H1 (cell line): Measurements from ENCODE around the gene DSC3. TPM values are rescaled to one million over a fixed set of nuclear protein-coding genes. Genes with fewer than 3 reads are reported as not detected.

Source experiments
- CTCF ChIA-PET: fragments of 300-600 bp; sonication (Branson Sonifier 250); formaldehyde crosslinking; loops from one replicate; lab custom pipeline; 2021; ENCODE audit not compliant: partially characterized antibody; lab: Charles Lee
- POLR2A ChIA-PET: fragments of 300-600 bp; sonication (Branson Sonifier 250); formaldehyde crosslinking; loops from one replicate; lab custom pipeline; 2021; ENCODE audit warnings: inconsistent platforms; ENCODE audit not compliant: partially characterized antibody; lab: Charles Lee
- DNase-seq, 2 experiments: peaks; one replicate each; pipeline versions ENCODE4 v3.0.0 to v3.0.0-alpha.2; 2010 to 2022; ENCODE audit warnings: low spot score in 2 of 2, low read depth in 1 of 2, mixed read lengths in 1 of 2
- FAIRE-seq: peaks from 2 replicates; lab custom pipeline; 2011; peaks lifted over from hg19 to GRCh38; lab: Jason Lieb, UNC
- H2AFZ ChIP-seq: 2 replicates; pipeline ENCODE4 v1.8.1; 2012; ENCODE audit warnings: low read length, inconsistent platforms
- H2AK5ac ChIP-seq: 2 replicates; pipeline ENCODE4 v1.6.1; 2013; ENCODE audit warnings: low read depth, low read length
- H2BK120ac ChIP-seq: replicated peaks from 2 replicates; pipeline ENCODE3; 2013; ENCODE audit warnings: low read depth, low read length, inconsistent platforms
- H2BK12ac ChIP-seq: 2 replicates; pipeline ENCODE4 v1.6.1; 2013; ENCODE audit warnings: low read depth, low read length
- H2BK15ac ChIP-seq: 2 replicates; pipeline ENCODE4 v1.6.1; 2013; ENCODE audit warnings: low read length
- H2BK20ac ChIP-seq: 2 replicates; pipeline ENCODE4 v1.6.1; 2013; ENCODE audit warnings: low read length
- H2BK5ac ChIP-seq: 2 replicates; pipeline ENCODE4 v1.6.1; 2013; ENCODE audit warnings: low read depth, low read length
- H3K14ac ChIP-seq: 2 replicates; pipeline ENCODE4 v1.6.1; 2013; ENCODE audit warnings: inconsistent platforms; ENCODE audit not compliant: insufficient read length
- H3K18ac ChIP-seq: 2 replicates; pipeline ENCODE4 v1.6.1; 2013; ENCODE audit warnings: low read length; ENCODE audit errors: extremely low read depth
- H3K23ac ChIP-seq: 2 replicates; pipeline ENCODE4 v1.6.1; 2013; ENCODE audit warnings: inconsistent platforms; ENCODE audit not compliant: insufficient read length
- H3K23me2 ChIP-seq: 2 replicates; pipeline ENCODE4 v1.6.1; 2013; ENCODE audit warnings: low read depth, low read length
- H3K27ac ChIP-seq: 2 replicates; pipeline ENCODE4 v1.6.1; 2011; ENCODE audit warnings: low read depth, low read length, inconsistent platforms
- H3K27me3 ChIP-seq, 4 experiments: replicated peaks in 1 of 4; 1 replicate in 1 of 4; 2 replicates in 3 of 4; pipeline versions ENCODE4 v1.6.1 to v1.8.1; 2011 to 2013; ENCODE audit warnings: low read length in 3 of 4, mild to moderate bottlenecking in 3 of 4, inconsistent platforms in 2 of 4, mixed read lengths in 2 of 4, moderate library complexity in 1 of 4; ENCODE audit not compliant: control insufficient read depth in 3 of 4, insufficient read depth in 3 of 4; ENCODE audit errors: extremely low read depth in 1 of 4
- H3K36me3 ChIP-seq, 4 experiments: 2 replicates each; pipeline versions ENCODE4 v1.6.1 to v1.8.1; 2011 to 2013; ENCODE audit warnings: mild to moderate bottlenecking in 4 of 4, low read length in 3 of 4, moderate library complexity in 2 of 4, control low read depth in 1 of 4, inconsistent platforms in 1 of 4; ENCODE audit not compliant: insufficient read depth in 4 of 4, control insufficient read depth in 2 of 4
- H3K4ac ChIP-seq: replicated peaks from 2 replicates; pipeline ENCODE3; 2013; ENCODE audit warnings: low read length, low read depth, mixed read lengths, inconsistent platforms; ENCODE audit not compliant: insufficient read length
- H3K4me1 ChIP-seq, 4 experiments: replicated peaks in 1 of 4; 1 replicate in 1 of 4; 2 replicates in 3 of 4; pipeline versions ENCODE4 v1.6.1 to v1.8.1; 2011 to 2013; ENCODE audit warnings: low read length in 3 of 4, inconsistent platforms in 2 of 4, mixed read lengths in 1 of 4; ENCODE audit not compliant: insufficient read depth in 4 of 4, control insufficient read depth in 3 of 4
- H3K4me2 ChIP-seq, 2 experiments: 2 replicates each; pipeline versions ENCODE4 v1.6.1 to v1.8.1; 2011 to 2013; ENCODE audit warnings: low read depth in 2 of 2, low read length in 2 of 2, control low read depth in 1 of 2, inconsistent platforms in 1 of 2, mild to moderate bottlenecking in 1 of 2; ENCODE audit not compliant: insufficient read depth in 1 of 2
- H3K4me3 ChIP-seq, 4 experiments: fragments of 200-600, 300-600 bp in 1 of 4; sonication (generic), shearing (Covaris generic), sonication (Bioruptor Twin) in 1 of 4; 2 replicates each; pipeline versions ENCODE4 v1.5.1 to v1.8.1; 2011 to 2016; ENCODE audit warnings: low read length in 4 of 4, low read depth in 3 of 4, control low read depth in 2 of 4, inconsistent platforms in 2 of 4, mild to moderate bottlenecking in 2 of 4, mixed read lengths in 1 of 4, moderate library complexity in 1 of 4; ENCODE audit not compliant: insufficient read depth in 2 of 4; ENCODE audit errors: extremely low read depth in 1 of 4
- H3K56ac ChIP-seq: replicated peaks from 2 replicates; pipeline ENCODE3; 2013; ENCODE audit warnings: low read depth, mild to moderate bottlenecking, mixed read lengths, low read length, inconsistent platforms; ENCODE audit not compliant: insufficient read length
- H3K79me1 ChIP-seq: 2 replicates; pipeline ENCODE4 v1.6.1; 2013; ENCODE audit warnings: low read depth, low read length, control low read depth
- H3K79me2 ChIP-seq, 2 experiments: 2 replicates each; pipeline versions ENCODE4 v1.6.1 to v1.8.1; 2012 to 2013; ENCODE audit warnings: low read length in 2 of 2, mild to moderate bottlenecking in 2 of 2, inconsistent platforms in 1 of 2; ENCODE audit not compliant: insufficient read depth in 2 of 2, control insufficient read depth in 1 of 2
- H3K9ac ChIP-seq, 4 experiments: replicated peaks in 1 of 4; 1 replicate in 1 of 4; 2 replicates in 3 of 4; pipeline versions ENCODE4 v1.6.1 to v1.8.1; 2011 to 2013; ENCODE audit warnings: low read depth in 3 of 4, low read length in 3 of 4, control low read depth in 2 of 4, mild to moderate bottlenecking in 2 of 4, moderate library complexity in 2 of 4, inconsistent platforms in 1 of 4; ENCODE audit errors: extremely low read depth in 1 of 4
- H3K9me3 ChIP-seq, 2 experiments: 2 replicates each; pipeline versions ENCODE4 v1.6.1 to v1.8.1; 2012 to 2013; ENCODE audit warnings: mild to moderate bottlenecking in 2 of 2, moderate library complexity in 2 of 2, control low read depth in 1 of 2, inconsistent platforms in 1 of 2, low read depth in 1 of 2, low read length in 1 of 2, mixed read lengths in 1 of 2; ENCODE audit not compliant: insufficient read depth in 2 of 2
- H4K20me1 ChIP-seq, 2 experiments: replicated peaks in 1 of 2; 2 replicates each; pipeline versions ENCODE3 to v1.8.1; 2011 to 2013; ENCODE audit warnings: inconsistent platforms in 2 of 2, low read length in 2 of 2, mild to moderate bottlenecking in 1 of 2; ENCODE audit not compliant: insufficient read depth in 2 of 2, control insufficient read depth in 1 of 2
- H4K5ac ChIP-seq: 2 replicates; pipeline ENCODE4 v1.6.1; 2013; ENCODE audit warnings: low read length, low read depth, mixed read lengths, inconsistent platforms; ENCODE audit not compliant: insufficient read length
- H4K8ac ChIP-seq: 2 replicates; pipeline ENCODE4 v1.8.0; 2013; ENCODE audit warnings: mild to moderate bottlenecking, moderate library complexity, low read length, inconsistent platforms; ENCODE audit not compliant: insufficient read depth; ENCODE audit errors: extremely low read depth
- H4K91ac ChIP-seq: replicated peaks from 2 replicates; pipeline ENCODE3; 2013; ENCODE audit warnings: low read length, mixed read lengths, inconsistent platforms; ENCODE audit not compliant: insufficient read length
- CBX8 ChIP-seq: fragments of 300-800, 300-1000 bp; sonication (generic); IDR thresholded peaks from 2 replicates; pipeline ENCODE4 v1.7.1; 2016; ENCODE audit warnings: low read depth, low read length, borderline replicate concordance
- CTCF ChIP-seq, 3 experiments: IDR thresholded peaks; 1 replicate in 2 of 3; 2 replicates in 1 of 3; pipeline versions ENCODE4 v1.5.1 to v1.6.1; 2011; ENCODE audit warnings: low read length in 3 of 3, mild to moderate bottlenecking in 3 of 3, inconsistent platforms in 2 of 3, low read depth in 1 of 3, moderate library complexity in 1 of 3; ENCODE audit not compliant: insufficient read depth in 1 of 3; ENCODE audit errors: control extremely low read depth in 1 of 3
- EP300 ChIP-seq, 2 experiments: IDR thresholded peaks; 1 replicate in 1 of 2; 2 replicates in 1 of 2; pipeline ENCODE4 v1.6.1; 2011 to 2012; ENCODE audit warnings: low read depth in 2 of 2, low read length in 2 of 2, mild to moderate bottlenecking in 2 of 2, borderline replicate concordance in 1 of 2, inconsistent platforms in 1 of 2, moderate library complexity in 1 of 2
- KDM1A ChIP-seq: fragments of 200-600, 300-600 bp; sonication (generic); IDR thresholded peaks from 2 replicates; pipeline ENCODE4 v1.7.1; 2016; ENCODE audit warnings: mild to moderate bottlenecking, low read length, borderline replicate concordance
- MAFK ChIP-seq: IDR thresholded peaks from 2 replicates; pipeline ENCODE4 v1.6.1; 2012; ENCODE audit warnings: low read depth, mild to moderate bottlenecking, improper control_type of control experiment, low read length
- RAD21 ChIP-seq, 2 experiments: IDR thresholded peaks in 1 of 2; conservative IDR thresholded peaks in 1 of 2; 2 replicates each; pipeline ENCODE4 v1.6.1; 2011; ENCODE audit warnings: low read depth in 2 of 2, low read length in 2 of 2, improper control_type of control experiment in 1 of 2, inconsistent platforms in 1 of 2, mild to moderate bottlenecking in 1 of 2, moderate library complexity in 1 of 2
- SP1 ChIP-seq: IDR thresholded peaks from 2 replicates; pipeline ENCODE4 v1.6.1; 2011; ENCODE audit warnings: low read depth, low read length
- SP2 ChIP-seq: IDR thresholded peaks from 2 replicates; pipeline ENCODE4 v1.6.1; 2012; ENCODE audit warnings: mild to moderate bottlenecking, low read length, inconsistent platforms
- SRF ChIP-seq: IDR thresholded peaks from 2 replicates; pipeline ENCODE4 v1.6.1; 2011; ENCODE audit warnings: mild to moderate bottlenecking, low read depth, low read length, moderate library complexity
- TAF7 ChIP-seq: optimal IDR thresholded peaks from 2 replicates; pipeline ENCODE3; 2011; ENCODE audit warnings: low read depth, mild to moderate bottlenecking, inconsistent platforms, low read length, moderate library complexity, borderline replicate concordance
- WGBS, 2 experiments: shearing (Covaris generic) in 1 of 2; methylation state at CpG; one replicate each; pipeline versions ENCODE4 v1.1.6 to v1.1.7; 2013 to 2015; ENCODE audit warnings: low lambda C conversion rate in 2 of 2, mixed read lengths in 2 of 2, inconsistent platforms in 1 of 2, low coverage in 1 of 2, missing lambda C conversion rate in 1 of 2; ENCODE audit not compliant: insufficient replicate concordance in 2 of 2, insufficient coverage in 1 of 2, insufficient read length in 1 of 2; ENCODE audit errors: extremely low coverage in 1 of 2, missing lambda C conversion rate in 1 of 2; 5-methylcytosine and 5-hydroxymethylcytosine counted together
- polyA plus RNA-seq, 7 experiments: library from polyadenylated mRNA; depleted of rRNA in 3 of 7; stranded (reverse) in 5 of 7; unstranded in 2 of 7; fragments of >200 nt in 5 of 7; fragments of 200-250 nt in 2 of 7; gene quantifications; 1 replicate in 5 of 7; 2 replicates in 1 of 7; 4 replicates in 1 of 7; pipeline versions ENCODE4 v1.2.1 to v1.2.3, GENCODE V29; 2011 to 2013; ENCODE audit warnings: missing spikeins in 2 of 7, mixed read lengths in 2 of 7
- total RNA-seq: library from RNA; stranded (reverse); fragmentation: NEBNext Ultra II Directional; extraction: Animal tissue kit (Norgen Biotek cat#: 25700); gene quantifications from 2 replicates; pipeline ENCODE4 v1.2.1, GENCODE V29; 2021

DSC3 gene
- total and polyA plus RNA-seq, 2 of the 8 experiments (the other 6 are each of a cell fraction or from before 2014, with no cell fraction given): 0.70 to 3.7 TPM

- ChIA-PET POLR2A (no interaction called here), CTCF (interaction anchor here (0.6 to 1.4 kb wide), 8 partner anchors 9 to 1097 kb away, joined by 3 to 4 read pairs (median 3); no protein-coding TSS in a partner anchor)
- H3K9me3 ChIP-seq: no peaks in the 10 kb centered on the region
- H3K27ac ChIP-seq: no peak overlapping the region
- no peak overlapping the region for H4K5ac ChIP-seq
- H4K91ac ChIP-seq: no peak overlapping the region
- H2BK20ac ChIP-seq: no peak overlapping the region
- H2BK12ac ChIP-seq: no peak overlapping the region
- DNase-seq: no peak
- H3K4me2 ChIP-seq: no peak overlapping the region
- 19% methylated on average over 1 of the region's 1 CpG; no CpG with 5 or more reads in 1 of the 2 experiments for WGBS, 2 experiments
- no peak overlapping the region for H3K4ac ChIP-seq
- FAIRE-seq: no peak
- H3K36me3 ChIP-seq: no peaks in the 10 kb centered on the region
- no peak overlapping the region for H2BK15ac ChIP-seq
- H3K56ac ChIP-seq: no peak overlapping the region
- no peaks in the 10 kb centered on the region for H3K27me3 ChIP-seq
- H2BK120ac ChIP-seq: no peak overlapping the region
- no peak overlapping the region for H2AK5ac ChIP-seq
- H2BK5ac ChIP-seq: no peak overlapping the region
- no peaks in the 10 kb centered on the region for H3K79me2 ChIP-seq
- no peak overlapping the region for H3K4me3 ChIP-seq
- H2AFZ ChIP-seq: no peak overlapping the region
- no peak overlapping the region for H3K18ac ChIP-seq
- H4K8ac ChIP-seq: no peak overlapping the region
- no peaks in the 10 kb centered on the region for H4K20me1 ChIP-seq
- H3K14ac ChIP-seq: no peak overlapping the region
- no peak overlapping the region for H3K9ac ChIP-seq
- H3K79me1 ChIP-seq: no peaks in the 10 kb centered on the region
- H3K23me2 ChIP-seq: no peaks in the 10 kb centered on the region
- no peak overlapping the region for H3K23ac ChIP-seq
- H3K4me1 ChIP-seq: no peaks in the 10 kb centered on the region
- TF ChIP-seq TAF7: no peak
- TF ChIP-seq SP1: no peak
- peak in 2 of 3 experiments; percentile 16 to 34; a peak in 2 of 4 replicates for TF ChIP-seq CTCF (IDR thresholded peaks at IDR 0.05; ENCODE audit: control extremely low read depth in 1 of 3, insufficient read depth in 1 of 3, low read depth in 1 of 3, low read length in 3 of 3)
- no peak for TF ChIP-seq SP2
- TF ChIP-seq KDM1A: no peak
- TF ChIP-seq RAD21 (IDR thresholded peaks at IDR 0.05 in 1 of 2, conservative IDR thresholded peaks at IDR 0.05 in 1 of 2; ENCODE audit: low read depth in 2 of 2, low read length in 2 of 2): peak; percentile 41 to 48
- no peak for TF ChIP-seq CBX8
- no peak for TF ChIP-seq MAFK
- TF ChIP-seq EP300 (IDR thresholded peaks at IDR 0.05; ENCODE audit: borderline replicate concordance in 1 of 2, low read depth in 2 of 2, low read length in 2 of 2): no peak
- TF ChIP-seq SRF: no peak
Measured at GRCh38 chr18:30971338-30971956, 71.1 kb downstream of the DSC3 start.
